Right cardiac atrium (tissue), 5 donors: Measurements from ENCODE around the gene TBL1Y. TPM values are rescaled to one million over a fixed set of nuclear protein-coding genes. Genes with fewer than 3 reads are reported as not detected.
"Not testable (repeated sequence)": the region's sequence is repeated elsewhere in the genome, so short reads cannot be mapped to it uniquely, and the experiment has no call there.

Source experiments
- ATAC-seq, 2 donors: fragments of 200-7000 bp; cut with Tn5 transposase; one replicate each; pipeline versions ENCODE4 v1.8.0 to v1.9.1; 2020; ENCODE audit warnings: moderate library complexity in 2 of 2, mild to moderate bottlenecking in 1 of 2
- DNase-seq, 3 donors: peaks; one replicate each; pipeline ENCODE4 v3.0.0-alpha.2; 2020
- H3K27ac ChIP-seq: one replicate; pipeline ENCODE4 v1.5.1; 2013; ENCODE audit warnings: mild to moderate bottlenecking, low read length, control low read depth, moderate library complexity
- H3K27me3 ChIP-seq: one replicate; pipeline ENCODE4 v1.6.1; 2013; ENCODE audit not compliant: control insufficient read depth, insufficient read depth
- H3K4me1 ChIP-seq: one replicate; pipeline ENCODE4 v1.6.1; 2013; ENCODE audit warnings: low read length; ENCODE audit not compliant: control insufficient read depth, insufficient read depth
- H3K4me3 ChIP-seq: one replicate; pipeline ENCODE4 v1.5.1; 2013; ENCODE audit warnings: low read length, control low read depth
- H3K9me3 ChIP-seq: one replicate; pipeline ENCODE4 v1.6.1; 2013; ENCODE audit warnings: low read length; ENCODE audit not compliant: control insufficient read depth
- WGBS: extraction: QIAGEN DNeasy Blood & Tissue Kit; methylation state at CpG from one replicate; pipeline ENCODE4 v1.1.7; 2013; 5-methylcytosine and 5-hydroxymethylcytosine counted together
- intact Hi-C, 4 donors: fragments of 100-400 bp; cut with DNase I; formaldehyde crosslinking; loops; one replicate each; pipeline versions ENCODE4 v1.11.0 to v1.14.0; 2022 to 2023
- long read RNA-seq, 4 donors: library from polyadenylated mRNA; unstranded; transcript quantifications; one replicate each; pipeline ENCODE4 v2.0.0, GENCODE V29; 2020 to 2021
- polyA plus RNA-seq: library from polyadenylated mRNA; stranded (reverse); fragments of 200-250 nt; gene quantifications from one replicate; pipeline ENCODE4 v1.2.3, GENCODE V29; 2013
- total RNA-seq, 4 donors: library from RNA; stranded (reverse); fragmentation: NEBNext Ultra II Directional; extraction: Animal tissue kit (Norgen Biotek cat#: 25700); gene quantifications; one replicate each; pipeline ENCODE4 v1.2.1, GENCODE V29; 2021
- donor health status: healthy with polysubstance abuse.
- donor health status: DM: no; HTN: yes; CAD: no.
- donor health status: DM: no; HTN: no; CAD: no.
- donor health status: DM: no; HTN: yes; CAD: no; lungs with severe emphysema.
- donor health status: DM: yes; HTN: yes; CAD: no.

Gene TBL1Y
- under 1 TPM in 1 of 4 donors, not detected in 3; 0.17 TPM for total RNA-seq
- 0.05 TPM for polyA plus RNA-seq
- long read RNA-seq, donor 1, result 0 reads
- long read RNA-seq, donor 2, result 0 reads
- long read RNA-seq, donor 3, result 0 reads
- long read RNA-seq, donor 4, result 0 reads

- intact Hi-C loops, result no loop called here
- DNase-seq (no peak), ATAC-seq (peak in 1 of 2 donors; percentile 24)
- H3K4me1 ChIP-seq, result peaks cover 3% of the 10 kb centered on the region
- no peaks in the 10 kb centered on the region for H3K27me3 ChIP-seq
- 1% methylated on average over 87 of the region's 91 CpGs for WGBS
- H3K9me3 ChIP-seq, result no peaks in the 10 kb centered on the region
- H3K4me3 ChIP-seq, result peak within 1 kb of the TSS; percentile 48
- H3K27ac ChIP-seq, result no peak within 1 kb of the TSS
Measured at GRCh38 chrY:6910372-6911252, at the start of gene TBL1Y. TSS of gene TBL1Y (plus strand) at chrY:6910697. CDS start at chrY:7025085, 114,388 bp downstream.

GRCh38 chrY:6894496-6894895, 16.0 kb upstream of the TBL1Y start:
- Histone ChIP-seq H3K9me3 (no peaks in the 10 kb centered on the region), H3K4me1 (no peaks in the 10 kb centered on the region), H3K27me3 (no peaks in the 10 kb centered on the region), H3K4me3 (no peak overlapping the region), H3K27ac (no peak overlapping the region)
- 33% methylated on average over 3 of the region's 3 CpGs for WGBS
- ATAC-seq (no peak), DNase-seq (no peak)
- intact Hi-C loops, result no loop called here

GRCh38 chrY:6895236-6895635, 15.3 kb upstream of the TBL1Y start:
- no peak for ATAC-seq
- 3% methylated on average over 1 of the region's 1 CpG for WGBS
- intact Hi-C loops, result no loop called here

GRCh38 chrY:6902116-6902515, 8.4 kb upstream of the TBL1Y start:
- DNase-seq, H3K4me1 ChIP-seq, ATAC-seq, H3K27me3 ChIP-seq, intact Hi-C loops, H3K9me3 ChIP-seq, H3K27ac ChIP-seq, H3K4me3 ChIP-seq: not testable (repeated sequence)

More at GRCh38 chrY:6895236-6895635, 15.3 kb upstream of the TBL1Y start:
- H3K9me3 ChIP-seq, result no peaks in the 10 kb centered on the region
- no peak for DNase-seq
- H3K4me1 ChIP-seq, result no peaks in the 10 kb centered on the region
- no peak overlapping the region for H3K4me3 ChIP-seq
- H3K27ac ChIP-seq, result no peak overlapping the region
- H3K27me3 ChIP-seq, result no peaks in the 10 kb centered on the region

- Histone ChIP-seq H3K4me3 (no peak overlapping the region), H3K27ac (no peak overlapping the region), H3K9me3 (no peaks in the 10 kb centered on the region), H3K4me1 (peaks cover 3% of the 10 kb centered on the region), H3K27me3 (no peaks in the 10 kb centered on the region)
- WGBS, result 71% methylated on average over 1 of the region's 1 CpG
- no peak for ATAC-seq
- intact Hi-C loops, result no loop called here
- DNase-seq, result no peak
Measured at GRCh38 chrY:6907591-6907990, 2.9 kb upstream of the TBL1Y start.

- DNase-seq, intact Hi-C loops, H3K4me1 ChIP-seq, H3K27me3 ChIP-seq, ATAC-seq, H3K4me3 ChIP-seq, H3K9me3 ChIP-seq, H3K27ac ChIP-seq: not testable (repeated sequence)
- WGBS, result 55% methylated on average over 6 of the region's 6 CpGs
Measured at GRCh38 chrY:6908021-6908420, 2.5 kb upstream of the TBL1Y start.

- Histone ChIP-seq H3K4me1 (peaks cover 3% of the 10 kb centered on the region), H3K4me3 (no peak overlapping the region), H3K9me3 (no peaks in the 10 kb centered on the region), H3K27ac (no peak overlapping the region), H3K27me3 (no peaks in the 10 kb centered on the region)
- under 1% methylated on average over 14 of the region's 14 CpGs for WGBS
- no peak for DNase-seq
- intact Hi-C loops, result no loop called here
- ATAC-seq, result no peak
Measured at GRCh38 chrY:6909118-6909521, 1.4 kb upstream of the TBL1Y start.

- H3K4me3 ChIP-seq, result peak overlapping the region; percentile 48
- H3K9me3 ChIP-seq, result no peaks in the 10 kb centered on the region
- ATAC-seq (no peak), DNase-seq (no peak)
- intact Hi-C loops, result no loop called here
- H3K27ac ChIP-seq, result no peak overlapping the region
- H3K4me1 ChIP-seq, result peaks cover 3% of the 10 kb centered on the region
- no peaks in the 10 kb centered on the region for H3K27me3 ChIP-seq
- WGBS, result 2% methylated on average over 14 of the region's 14 CpGs
Measured at GRCh38 chrY:6909856-6910255, 641 bp upstream of the TBL1Y start.

GRCh38 chrY:6911253-6911881, 870 bp downstream of the TBL1Y start, which contains the start of gene AMELY:
TSS of gene AMELY (minus strand) at chrY:6911752. CDS start at chrY:6872608, 39,144 bp downstream.
- no peak within 1 kb of the TSS for H3K27ac ChIP-seq
- 2% methylated on average over 52 of the region's 52 CpGs for WGBS
- H3K27me3 ChIP-seq, result no peaks in the 10 kb centered on the region
- peak within 1 kb of the TSS; percentile 48 for H3K4me3 ChIP-seq
- no peaks in the 10 kb centered on the region for H3K9me3 ChIP-seq
- ATAC-seq (no peak), DNase-seq (no peak)
- intact Hi-C loops, result no loop called here
- H3K4me1 ChIP-seq, result peaks cover 3% of the 10 kb centered on the region

- H3K4me1 ChIP-seq, result peaks cover 3% of the 10 kb centered on the region
- no peak overlapping the region for H3K27ac ChIP-seq
- H3K9me3 ChIP-seq, result no peaks in the 10 kb centered on the region
- H3K4me3 ChIP-seq, result no peak overlapping the region
- DNase-seq (no peak), ATAC-seq (no peak)
- no peaks in the 10 kb centered on the region for H3K27me3 ChIP-seq
- intact Hi-C loops, result no loop called here
Measured at GRCh38 chrY:6913362-6913761, 2.9 kb downstream of the TBL1Y start.

GRCh38 chrY:6921061-6921460, 10.6 kb downstream of the TBL1Y start:
- H3K27ac ChIP-seq, result no peak overlapping the region
- WGBS, result 66% methylated on average over 2 of the region's 2 CpGs
- H3K27me3 ChIP-seq, result no peaks in the 10 kb centered on the region
- intact Hi-C loops, result no loop called here
- no peak for ATAC-seq
- no peak for DNase-seq
- no peaks in the 10 kb centered on the region for H3K4me1 ChIP-seq
- no peak overlapping the region for H3K4me3 ChIP-seq
- no peaks in the 10 kb centered on the region for H3K9me3 ChIP-seq
